IMR-90 (cell line): Measurements from ENCODE around the gene BZW2. TPM values are rescaled to one million over a fixed set of nuclear protein-coding genes. Genes with fewer than 3 reads are reported as not detected.

Source experiments
- ATAC-seq: fragments of 200-7000 bp; cut with Tn5 transposase; 2 replicates; pipeline ENCODE4 v1.9.1; 2020; ENCODE audit warnings: low read depth, mild to moderate bottlenecking, moderate library complexity
- BruUV-seq: library from RNA; stranded (reverse); fragments of 400-500 nt; replicated peaks from 2 replicates; lab custom pipeline; 2021; lab: Mats Ljungman, UMichigan
- CTCF ChIA-PET: fragments of 300-600 bp; formaldehyde crosslinking; extraction: SDS; loops from one replicate; lab custom pipeline; 2021; ENCODE audit warnings: antibody characterized with exemption; lab: Yijun Ruan, JAX
- POLR2A ChIA-PET: fragments of 300-600 bp; sonication (Branson Sonifier 250); formaldehyde crosslinking; loops from one replicate; lab custom pipeline; 2022; ENCODE audit warnings: antibody characterized with exemption; ENCODE audit not compliant: unreplicated experiment; lab: Charles Lee
- DNase-seq: peaks from one replicate; pipeline ENCODE4 v3.0.0; 2013
- H2AFZ ChIP-seq: replicated peaks from 2 replicates; pipeline ENCODE3; 2013; ENCODE audit warnings: low read length, mild to moderate bottlenecking; ENCODE audit not compliant: poor library complexity
- H2AK5ac ChIP-seq: 2 replicates; pipeline ENCODE4 v1.6.1; 2013; ENCODE audit warnings: low read depth, low read length, inconsistent platforms
- H2AK9ac ChIP-seq: replicated peaks from 2 replicates; pipeline ENCODE3; 2013; ENCODE audit warnings: mild to moderate bottlenecking, low read depth, low read length, moderate library complexity; ENCODE audit not compliant: poor library complexity
- H2BK120ac ChIP-seq: 2 replicates; pipeline ENCODE4 v1.6.1; 2013; ENCODE audit warnings: low read depth, low read length, inconsistent platforms
- H2BK15ac ChIP-seq: 3 replicates; pipeline ENCODE4 v1.6.1; 2013; ENCODE audit warnings: low read depth, low read length, inconsistent platforms
- H2BK20ac ChIP-seq: 2 replicates; pipeline ENCODE4 v1.6.1; 2013; ENCODE audit warnings: low read depth, mild to moderate bottlenecking, inconsistent platforms, low read length, moderate library complexity
- H2BK5ac ChIP-seq: 2 replicates; pipeline ENCODE4 v1.6.1; 2013; ENCODE audit warnings: mild to moderate bottlenecking, low read depth, low read length, inconsistent platforms; ENCODE audit not compliant: poor library complexity, severe bottlenecking
- H3K14ac ChIP-seq: replicated peaks from 2 replicates; pipeline ENCODE4 v1.6.1; 2013; ENCODE audit warnings: low read depth, low read length, inconsistent platforms
- H3K18ac ChIP-seq: 2 replicates; pipeline ENCODE4 v1.6.1; 2013; ENCODE audit warnings: low read depth, low read length, control low read depth
- H3K23ac ChIP-seq: 2 replicates; pipeline ENCODE4 v1.6.1; 2013; ENCODE audit warnings: low read depth, low read length, inconsistent platforms
- H3K27ac ChIP-seq: 2 replicates; pipeline ENCODE4 v1.5.1; 2013; ENCODE audit warnings: mild to moderate bottlenecking, control low read depth, low read length; ENCODE audit not compliant: insufficient read depth
- H3K27me3 ChIP-seq: 2 replicates; pipeline ENCODE4 v1.6.1; 2013; ENCODE audit warnings: low read length; ENCODE audit not compliant: control insufficient read depth, insufficient read depth
- H3K36me3 ChIP-seq: 2 replicates; pipeline ENCODE4 v1.6.1; 2013; ENCODE audit warnings: low read length, mixed read lengths; ENCODE audit not compliant: control insufficient read depth, insufficient read depth
- H3K4ac ChIP-seq: 2 replicates; pipeline ENCODE4 v1.6.1; 2013; ENCODE audit warnings: low read depth, low read length, inconsistent platforms
- H3K4me1 ChIP-seq: 2 replicates; pipeline ENCODE4 v1.6.1; 2013; ENCODE audit warnings: low read length, mixed read lengths; ENCODE audit not compliant: control insufficient read depth, insufficient read depth
- H3K4me2 ChIP-seq: 2 replicates; pipeline ENCODE4 v1.6.1; 2013; ENCODE audit warnings: low read depth, mild to moderate bottlenecking, control low read depth, low read length, moderate library complexity
- H3K4me3 ChIP-seq: 2 replicates; pipeline ENCODE4 v1.5.1; 2013; ENCODE audit warnings: low read depth, mild to moderate bottlenecking, control low read depth, low read length, moderate library complexity; ENCODE audit not compliant: insufficient read depth
- H3K56ac ChIP-seq: 2 replicates; pipeline ENCODE4 v1.6.1; 2013; ENCODE audit warnings: low read length, inconsistent platforms; ENCODE audit not compliant: insufficient read depth; ENCODE audit errors: extremely low read depth
- H3K79me1 ChIP-seq, 2 experiments: 2 replicates each; pipeline ENCODE4 v1.6.1; 2013; ENCODE audit warnings: low read length in 2 of 2, inconsistent platforms in 1 of 2, low read depth in 1 of 2
- H3K9ac ChIP-seq: 2 replicates; pipeline ENCODE4 v1.6.1; 2013; ENCODE audit warnings: low read depth, low read length, control low read depth
- H3K9me1 ChIP-seq: 2 replicates; pipeline ENCODE4 v1.6.1; 2013; ENCODE audit warnings: low read length, inconsistent platforms; ENCODE audit not compliant: insufficient read depth
- H3K9me3 ChIP-seq: 2 replicates; pipeline ENCODE4 v1.6.1; 2013; ENCODE audit warnings: low read length; ENCODE audit not compliant: control insufficient read depth, insufficient read depth
- H4K20me1 ChIP-seq: 2 replicates; pipeline ENCODE4 v1.6.1; 2013; ENCODE audit warnings: low read length, inconsistent platforms; ENCODE audit not compliant: insufficient read depth
- H4K5ac ChIP-seq: 2 replicates; pipeline ENCODE4 v1.6.1; 2013; ENCODE audit warnings: mild to moderate bottlenecking, low read depth, low read length, control low read depth
- H4K8ac ChIP-seq, 2 experiments: 2 replicates each; pipeline ENCODE4 v1.6.1; 2013; ENCODE audit warnings: low read depth in 2 of 2, low read length in 2 of 2, control low read depth in 1 of 2, inconsistent platforms in 1 of 2
- H4K91ac ChIP-seq: 2 replicates; pipeline ENCODE4 v1.6.1; 2013; ENCODE audit warnings: low read depth, low read length, inconsistent platforms; ENCODE audit not compliant: insufficient read depth
- CEBPB ChIP-seq: IDR thresholded peaks from 2 replicates; pipeline ENCODE4 v1.6.1; 2012; ENCODE audit warnings: low read depth, low read length, improper control_type of control experiment
- RCOR1 ChIP-seq: IDR thresholded peaks from 2 replicates; pipeline ENCODE4 v1.6.1; 2012; ENCODE audit warnings: mild to moderate bottlenecking, low read length, improper control_type of control experiment; ENCODE audit not compliant: insufficient replicate concordance
- SMC3 ChIP-seq: fragments of 150-350 bp; IDR thresholded peaks from 2 replicates; pipeline ENCODE4 v1.6.1; 2016; ENCODE audit warnings: low read depth, mild to moderate bottlenecking, antibody characterized with exemption, low read length, moderate library complexity
- WGBS, 2 experiments: methylation state at CpG; one replicate each; pipeline versions ENCODE4 v1.1.5 to v1.1.7; 2013; ENCODE audit warnings: missing lambda C conversion rate in 2 of 2; ENCODE audit not compliant: insufficient read length in 1 of 2; ENCODE audit errors: extremely low coverage in 2 of 2; 5-methylcytosine and 5-hydroxymethylcytosine counted together
- dilution Hi-C: fragments of 300-500 bp; cut with HindIII; formaldehyde crosslinking; loops from one replicate; pipeline ENCODE4 v1.14.3; 2018; ENCODE audit warnings: low sequenced_read_pairs; ENCODE audit not compliant: unreplicated experiment
- in situ Hi-C: fragments of 300-500 bp; cut with MboI; formaldehyde crosslinking; loops from 3 replicates; pipeline ENCODE4 v1.14.3; 2019; ENCODE audit warnings: low sequenced_read_pairs, inconsistent platforms, mixed read lengths
- intact Hi-C: fragments of 100-400 bp; cut with micrococcal nuclease; formaldehyde crosslinking; loops from 2 replicates; pipeline ENCODE4 v1.10.0; 2022
- polyA plus RNA-seq, 3 experiments: library from polyadenylated mRNA; depleted of rRNA; stranded (reverse); fragments of >200 nt; gene quantifications; 2 replicates each; pipeline ENCODE4 v1.2.3, GENCODE V29; 2012; ENCODE audit warnings: low replicate concordance in 1 of 3
- total RNA-seq: library from RNA; depleted of rRNA; stranded (reverse); fragments of >200 nt; gene quantifications from 2 replicates; pipeline ENCODE4 v1.2.3, GENCODE V29; 2012
- TF ChIP-seq, protein P1 (sequence below): conservative IDR thresholded peaks from 2 replicates; pipeline ENCODE4 v1.5.1; 2012; ENCODE audit warnings: mild to moderate bottlenecking, low read depth, low read length, improper control_type of control experiment

The BZW2 gene
- total and polyA plus RNA-seq, 2 of the 4 experiments (the other 2 are of a cell fraction), result 58.1 to 92.9 TPM

DNA sequence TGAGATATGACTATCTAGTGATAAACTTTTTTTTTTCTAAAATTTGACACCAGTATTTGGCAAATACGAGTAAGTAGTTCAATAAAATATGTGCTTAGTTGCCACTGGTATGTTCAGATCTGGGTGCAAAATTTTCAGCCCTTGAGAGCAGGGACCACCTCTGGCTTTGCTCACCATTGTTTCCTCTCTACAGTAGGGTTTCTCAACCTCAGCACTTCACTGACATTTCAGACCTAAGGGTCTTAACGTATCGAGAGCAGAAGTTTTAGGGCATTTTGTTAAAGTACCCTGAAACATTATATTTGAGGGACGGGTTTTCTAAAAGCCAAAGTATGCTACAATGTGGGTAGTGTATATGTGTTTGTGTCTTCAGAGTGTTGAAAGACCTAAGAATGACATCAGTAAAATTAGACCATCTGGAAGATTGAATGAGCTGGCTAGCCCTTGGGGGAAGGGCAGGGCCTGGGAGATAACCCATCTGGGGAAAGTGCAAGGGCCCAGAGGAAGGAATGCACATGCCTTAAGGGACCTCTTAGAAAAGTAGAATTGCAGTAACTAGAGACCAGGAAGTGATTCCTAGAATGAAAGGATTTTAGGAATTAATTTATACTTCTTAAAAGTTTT is 11.8 kb downstream of the BZW2 start:
- TF ChIP-seq, protein P1, sequence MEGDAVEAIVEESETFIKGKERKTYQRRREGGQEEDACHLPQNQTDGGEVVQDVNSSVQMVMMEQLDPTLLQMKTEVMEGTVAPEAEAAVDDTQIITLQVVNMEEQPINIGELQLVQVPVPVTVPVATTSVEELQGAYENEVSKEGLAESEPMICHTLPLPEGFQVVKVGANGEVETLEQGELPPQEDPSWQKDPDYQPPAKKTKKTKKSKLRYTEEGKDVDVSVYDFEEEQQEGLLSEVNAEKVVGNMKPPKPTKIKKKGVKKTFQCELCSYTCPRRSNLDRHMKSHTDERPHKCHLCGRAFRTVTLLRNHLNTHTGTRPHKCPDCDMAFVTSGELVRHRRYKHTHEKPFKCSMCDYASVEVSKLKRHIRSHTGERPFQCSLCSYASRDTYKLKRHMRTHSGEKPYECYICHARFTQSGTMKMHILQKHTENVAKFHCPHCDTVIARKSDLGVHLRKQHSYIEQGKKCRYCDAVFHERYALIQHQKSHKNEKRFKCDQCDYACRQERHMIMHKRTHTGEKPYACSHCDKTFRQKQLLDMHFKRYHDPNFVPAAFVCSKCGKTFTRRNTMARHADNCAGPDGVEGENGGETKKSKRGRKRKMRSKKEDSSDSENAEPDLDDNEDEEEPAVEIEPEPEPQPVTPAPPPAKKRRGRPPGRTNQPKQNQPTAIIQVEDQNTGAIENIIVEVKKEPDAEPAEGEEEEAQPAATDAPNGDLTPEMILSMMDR, result peak; percentile 42
- peak; percentile 91 for TF ChIP-seq RCOR1
- TF ChIP-seq SMC3, result no peak
- TF ChIP-seq CEBPB, result peak; percentile 57; the same call in 1 of the 2 replicates
- intact Hi-C loops, result loop anchor here (1.0 kb wide), 1 partner anchor 11 kb away; the partner anchor contains the start of gene BZW2
- dilution Hi-C loops, result no loop called here
- Histone ChIP-seq H3K4ac (peak overlapping the region; percentile 79), H2BK120ac (peak overlapping the region; percentile 78), H2BK5ac (peak overlapping the region; percentile 98), H3K9me3 (no peaks in the 10 kb centered on the region), H3K23ac (peak overlapping the region; percentile 62; the same call in 1 of the 2 replicates), H3K14ac (peak overlapping the region; percentile 79), H3K27ac (peak overlapping the region; percentile 99), H3K9ac (peak overlapping the region; percentile 50; the same call in 1 of the 2 replicates), H2AK9ac (no peak overlapping the region), H3K79me1 (peaks cover 18 to 49% of the 10 kb centered on the region in 2 experiments), H3K4me3 (no peak overlapping the region), H3K9me1 (peaks cover 5% of the 10 kb centered on the region), H3K18ac (peak overlapping the region; percentile 93), H2AK5ac (peak overlapping the region; percentile 88), H3K27me3 (no peaks in the 10 kb centered on the region), H3K36me3 (no peaks in the 10 kb centered on the region), H3K4me2 (peak overlapping the region; percentile 87), H4K8ac (peak overlapping the region in 1 of 2 experiments; percentile 71; a peak in 1 of 4 replicates), H2AFZ (no peak overlapping the region), H3K4me1 (peaks cover 4% of the 10 kb centered on the region), H4K20me1 (peaks cover 4% of the 10 kb centered on the region; the same call in 1 of the 2 replicates), H2BK20ac (peak overlapping the region; percentile 94), H4K91ac (peak overlapping the region; percentile 76), H4K5ac (peak overlapping the region; percentile 70), H3K56ac (peak overlapping the region; percentile 62; the same call in 1 of the 2 replicates), H2BK15ac (peak overlapping the region; percentile 84; the same call in 1 of the 3 replicates)
- ATAC-seq (peak; percentile 94), DNase-seq (peak; percentile 94)
- ChIA-PET CTCF (interaction anchor here (0.7 to 1.0 kb wide), 3 partner anchors 9 to 1303 kb away, joined by 3 to 7 read pairs (median 3); no protein-coding TSS in a partner anchor), POLR2A (no interaction called here)
- in situ Hi-C loops, result no loop called here
- BruUV-seq, result no TSS peak
- 40% methylated on average over 1 of the region's 4 CpGs; no CpG with 5 or more reads in 1 of the 2 experiments for WGBS, 2 experiments
